ENCODE data around the gene PEA15. TPM values are rescaled to one million over a fixed set of nuclear protein-coding genes. Genes with fewer than 3 reads are reported as not detected.

The PEA15 gene
- total RNA-seq, 1 experiment from 2014 or later: 44.0 TPM

- no peak overlapping the region for H2AFZ ChIP-seq (ENCODE audit: low read depth, low read length, poor library complexity, severe bottlenecking)
- RAD21 ChIA-PET (ENCODE audit: low non-redundant PET in 1 of 2, low total read pairs in 2 of 2, uncharacterized antibody in 2 of 2, unreplicated experiment in 2 of 2): no interaction called here
- POLR2A ChIA-PET: no interaction called here
Observed at GRCh38 chr1:160186246-160186645, 18.9 kb upstream of the PEA15 start.

More at GRCh38 chr1:160186246-160186645, 18.9 kb upstream of the PEA15 start:
- ATAC-seq (no peak), DNase-seq (ENCODE audit: low read depth, low spot score) (no peak)
- no peaks in the 10 kb centered on the region for H3K27me3 ChIP-seq (ENCODE audit: insufficient read depth, low read length)
- CTCF ChIA-PET: no interaction called here
- no peak overlapping the region for H3K4me3 ChIP-seq (replicated peaks in 1 of 2; ENCODE audit: low read depth in 1 of 2, low read length in 2 of 2)
- no TSS peak for BruUV-seq (replicated peaks)
- H3K27ac ChIP-seq (ENCODE audit: low read depth, low read length): no peak overlapping the region
- TF ChIP-seq SP1 (IDR thresholded peaks at IDR 0.05; ENCODE audit: low read depth) (no peak), CBX3 (IDR thresholded peaks at IDR 0.05; ENCODE audit: low read depth) (no peak), EZH2phosphoT487 (IDR thresholded peaks at IDR 0.05; ENCODE audit: borderline replicate concordance) (no peak), EGR1 (IDR thresholded peaks at IDR 0.05; ENCODE audit: low read depth) (no peak), ELF1 (IDR thresholded peaks at IDR 0.05; ENCODE audit: borderline replicate concordance, low read depth) (no peak), CEBPB (IDR thresholded peaks at IDR 0.05; ENCODE audit: low read depth) (no peak), ZBTB33 (IDR thresholded peaks at IDR 0.05; ENCODE audit: extremely low read depth, insufficient replicate concordance, low read length) (no peak), JUND (IDR thresholded peaks at IDR 0.05) (no peak), SIN3A (IDR thresholded peaks at IDR 0.05; ENCODE audit: low read depth) (no peak), RAD21 (IDR thresholded peaks at IDR 0.05; ENCODE audit: low read depth) (no peak)
- TF ChIP-seq, protein P1, sequence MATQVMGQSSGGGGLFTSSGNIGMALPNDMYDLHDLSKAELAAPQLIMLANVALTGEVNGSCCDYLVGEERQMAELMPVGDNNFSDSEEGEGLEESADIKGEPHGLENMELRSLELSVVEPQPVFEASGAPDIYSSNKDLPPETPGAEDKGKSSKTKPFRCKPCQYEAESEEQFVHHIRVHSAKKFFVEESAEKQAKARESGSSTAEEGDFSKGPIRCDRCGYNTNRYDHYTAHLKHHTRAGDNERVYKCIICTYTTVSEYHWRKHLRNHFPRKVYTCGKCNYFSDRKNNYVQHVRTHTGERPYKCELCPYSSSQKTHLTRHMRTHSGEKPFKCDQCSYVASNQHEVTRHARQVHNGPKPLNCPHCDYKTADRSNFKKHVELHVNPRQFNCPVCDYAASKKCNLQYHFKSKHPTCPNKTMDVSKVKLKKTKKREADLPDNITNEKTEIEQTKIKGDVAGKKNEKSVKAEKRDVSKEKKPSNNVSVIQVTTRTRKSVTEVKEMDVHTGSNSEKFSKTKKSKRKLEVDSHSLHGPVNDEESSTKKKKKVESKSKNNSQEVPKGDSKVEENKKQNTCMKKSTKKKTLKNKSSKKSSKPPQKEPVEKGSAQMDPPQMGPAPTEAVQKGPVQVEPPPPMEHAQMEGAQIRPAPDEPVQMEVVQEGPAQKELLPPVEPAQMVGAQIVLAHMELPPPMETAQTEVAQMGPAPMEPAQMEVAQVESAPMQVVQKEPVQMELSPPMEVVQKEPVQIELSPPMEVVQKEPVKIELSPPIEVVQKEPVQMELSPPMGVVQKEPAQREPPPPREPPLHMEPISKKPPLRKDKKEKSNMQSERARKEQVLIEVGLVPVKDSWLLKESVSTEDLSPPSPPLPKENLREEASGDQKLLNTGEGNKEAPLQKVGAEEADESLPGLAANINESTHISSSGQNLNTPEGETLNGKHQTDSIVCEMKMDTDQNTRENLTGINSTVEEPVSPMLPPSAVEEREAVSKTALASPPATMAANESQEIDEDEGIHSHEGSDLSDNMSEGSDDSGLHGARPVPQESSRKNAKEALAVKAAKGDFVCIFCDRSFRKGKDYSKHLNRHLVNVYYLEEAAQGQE (IDR thresholded peaks at IDR 0.05; ENCODE audit: low read depth): no peak
- H3K9me3 ChIP-seq (ENCODE audit: control insufficient read depth in 1 of 2, insufficient read depth in 1 of 2, low read depth in 1 of 2, low read length in 2 of 2): no peaks in the 10 kb centered on the region
- H3K4me2 ChIP-seq (ENCODE audit: low read length): no peak overlapping the region
- no peaks in the 10 kb centered on the region for H3K79me2 ChIP-seq (ENCODE audit: insufficient read depth, low read length)
- H4K20me1 ChIP-seq (ENCODE audit: insufficient read depth): no peaks in the 10 kb centered on the region
- no peaks in the 10 kb centered on the region for H3K4me1 ChIP-seq (ENCODE audit: control insufficient read depth in 1 of 2, insufficient read depth in 2 of 2, low read length in 2 of 2)
- intact Hi-C loops (cut with micrococcal nuclease): no loop called here
- no peaks in the 10 kb centered on the region for H3K9me2 ChIP-seq (ENCODE audit: insufficient read depth)
- no peaks in the 10 kb centered on the region for H3K36me3 ChIP-seq (ENCODE audit: control insufficient read depth in 1 of 2, insufficient read depth in 2 of 2, low read length in 2 of 2)
- H3K9ac ChIP-seq (ENCODE audit: low read length): no peak overlapping the region
